SK-N-MC (cell line): ENCODE results near the gene HSFX1.
"Not testable (repeated sequence)": the region's sequence is repeated elsewhere in the genome, so short reads cannot be mapped to it uniquely, and the experiment has no call there.

Experiments
- EZH2 ChIP-seq: fragments of 200-600 bp; sonication (generic); IDR thresholded peaks from one replicate; pipeline ENCODE4 v1.6.1; 2017; ENCODE audit warnings: antibody characterized with exemption
- POLR2AphosphoS5 ChIP-seq: IDR thresholded peaks from 2 replicates; pipeline ENCODE4 v1.6.1; 2012; ENCODE audit warnings: mild to moderate bottlenecking, low read depth, low read length, borderline replicate concordance

GRCh38 chrX:149770344-149770743 is 3.5 kb upstream of the HSFX1 start:
- not testable (repeated sequence) for TF ChIP-seq EZH2, POLR2AphosphoS5
